Fibroblast of lung (primary cell): ENCODE results near the gene ERMP1. TPM values are rescaled to one million over a fixed set of nuclear protein-coding genes. Genes with fewer than 3 reads are reported as not detected.

Experiments used
- DNase-seq, 2 donors: peaks; one replicate each; pipeline versions ENCODE4 v3.0.0 to v3.0.0-alpha.2; 2010; ENCODE audit warnings: low read depth in 2 of 2
- H2AFZ ChIP-seq: 2 replicates; pipeline ENCODE4 v1.5.1; 2012; ENCODE audit warnings: low read length, control low read depth, inconsistent platforms
- H3K27ac ChIP-seq: 2 replicates; pipeline ENCODE4 v1.5.1; 2011; ENCODE audit warnings: low read length, control low read depth; ENCODE audit not compliant: insufficient read depth
- H3K27me3 ChIP-seq: 2 replicates; pipeline ENCODE4 v1.5.1; 2011; ENCODE audit warnings: mild to moderate bottlenecking, low read length; ENCODE audit not compliant: control insufficient read depth, insufficient read depth
- H3K36me3 ChIP-seq: 2 replicates; pipeline ENCODE4 v1.5.1; 2011; ENCODE audit warnings: low read length; ENCODE audit not compliant: control insufficient read depth, insufficient read depth
- H3K4me1 ChIP-seq: 2 replicates; pipeline ENCODE4 v1.5.1; 2011; ENCODE audit warnings: low read length; ENCODE audit not compliant: control insufficient read depth, insufficient read depth; ENCODE audit errors: extremely low read depth
- H3K4me2 ChIP-seq: 2 replicates; pipeline ENCODE4 v1.5.1; 2011; ENCODE audit warnings: low read length, control low read depth; ENCODE audit not compliant: insufficient read depth; ENCODE audit errors: extremely low read depth
- H3K4me3 ChIP-seq, 4 experiments: fragments of 200-600 bp in 1 of 4; sonication (generic) in 1 of 4; replicated peaks in 1 of 4; 2 replicates each; pipeline ENCODE4 v1.5.1; 2011 to 2016; ENCODE audit warnings: low read length in 4 of 4, low read depth in 3 of 4, mild to moderate bottlenecking in 3 of 4, control low read depth in 2 of 4, inconsistent platforms in 1 of 4, mixed read lengths in 1 of 4; ENCODE audit not compliant: insufficient read depth in 1 of 4; ENCODE audit errors: control extremely low read depth in 1 of 4
- H3K79me2 ChIP-seq: 2 replicates; pipeline ENCODE4 v1.5.1; 2012; ENCODE audit warnings: mild to moderate bottlenecking, low read length, inconsistent platforms; ENCODE audit not compliant: control insufficient read depth, insufficient read depth
- H3K9ac ChIP-seq: 2 replicates; pipeline ENCODE4 v1.5.1; 2011; ENCODE audit warnings: mild to moderate bottlenecking, low read length, control low read depth; ENCODE audit not compliant: insufficient read depth
- H3K9me3 ChIP-seq: 2 replicates; pipeline ENCODE4 v1.5.1; 2012; ENCODE audit warnings: low read depth, low read length; ENCODE audit not compliant: control insufficient read depth, insufficient read depth
- H4K20me1 ChIP-seq: 2 replicates; pipeline ENCODE4 v1.5.1; 2011; ENCODE audit warnings: low read length; ENCODE audit not compliant: control insufficient read depth, insufficient read depth; ENCODE audit errors: extremely low read depth
- EZH2 ChIP-seq: IDR thresholded peaks from 2 replicates; pipeline ENCODE4 v1.5.1; 2012; ENCODE audit warnings: low read length, control low read depth, mild to moderate bottlenecking; ENCODE audit errors: missing control alignments
- polyA plus RNA-seq, 2 donors: library from polyadenylated mRNA; depleted of rRNA in 1 of 2; stranded (reverse) in 1 of 2; unstranded in 1 of 2; fragments of >200 nt; gene quantifications; 2 replicates each; pipeline ENCODE4 v1.2.1, GENCODE V29; 2011 to 2012; ENCODE audit warnings: missing spikeins in 1 of 2
- total RNA-seq: library from RNA; depleted of rRNA; stranded (reverse); fragments of >200 nt; gene quantifications from 2 replicates; pipeline ENCODE4 v1.2.1, GENCODE V29; 2014
- TF ChIP-seq, protein P1 (sequence below), 2 donors: IDR thresholded peaks in 1 of 2; conservative IDR thresholded peaks in 1 of 2; 1 replicate in 1 of 2; 2 replicates in 1 of 2; pipeline ENCODE4 v1.5.1; 2011 to 2012; ENCODE audit warnings: low read length in 2 of 2, control low read depth in 1 of 2, inconsistent platforms in 1 of 2, low read depth in 1 of 2, mild to moderate bottlenecking in 1 of 2

ERMP1 gene
- total and polyA plus RNA-seq, 2 donors (not counting 1 experiment from before 2014, with no cell fraction given), result 9.4 to 25.4 TPM

DNA sequence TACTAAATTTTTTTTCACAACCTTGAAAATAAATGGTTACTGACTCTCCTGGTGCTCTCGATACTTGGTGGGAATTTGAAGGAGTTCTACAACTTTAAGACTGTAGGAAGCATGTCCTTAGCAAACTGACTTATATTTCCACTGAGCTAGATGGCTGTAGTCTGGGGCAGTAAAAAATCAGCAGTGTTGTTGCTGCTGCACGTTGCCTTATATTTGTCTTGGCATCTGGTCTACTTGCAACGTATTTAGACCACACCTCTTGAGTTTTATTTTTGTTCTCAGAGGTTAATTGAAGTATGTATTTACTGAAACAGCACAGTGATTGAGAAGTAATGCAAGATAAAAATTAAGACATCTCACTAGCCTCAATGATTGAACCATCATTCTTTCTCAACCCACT, 76.3 kb downstream of the ERMP1 start:
- no peak overlapping the region for H3K4me3 ChIP-seq
- H3K4me2 ChIP-seq, result no peak overlapping the region
- no peaks in the 10 kb centered on the region for H3K27me3 ChIP-seq
- H3K9ac ChIP-seq, result no peak overlapping the region
- peaks cover 1% of the 10 kb centered on the region for H3K36me3 ChIP-seq
- TF ChIP-seq EZH2, result no peak
- no peak for DNase-seq
- no peaks in the 10 kb centered on the region for H3K9me3 ChIP-seq
- no peaks in the 10 kb centered on the region for H3K79me2 ChIP-seq
- H3K4me1 ChIP-seq, result no peaks in the 10 kb centered on the region
- H2AFZ ChIP-seq, result no peak overlapping the region
- no peak overlapping the region for H3K27ac ChIP-seq
- H4K20me1 ChIP-seq, result no peaks in the 10 kb centered on the region

DNA sequence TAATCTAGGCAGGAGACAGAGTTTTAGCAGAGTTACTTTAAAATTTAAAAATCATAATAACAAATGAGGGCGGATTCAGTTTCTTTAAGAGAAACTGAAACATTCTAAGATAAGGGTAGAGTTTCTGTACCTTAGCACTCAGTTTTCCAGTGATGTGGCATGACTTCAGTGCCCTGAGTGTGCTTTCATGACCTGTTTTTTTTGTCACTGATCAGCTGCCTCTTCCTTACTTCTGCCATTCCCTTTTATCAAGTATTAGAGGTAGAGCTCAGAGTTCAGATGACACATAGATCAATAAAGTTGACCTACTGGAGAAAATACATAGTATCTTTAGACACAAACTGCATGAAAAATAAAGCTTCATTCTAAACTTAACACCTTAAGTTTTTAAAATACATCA, 82.3 kb downstream of the ERMP1 start:
- DNase-seq, result no peak
- Histone ChIP-seq H3K36me3 (peaks cover 1% of the 10 kb centered on the region), H3K79me2 (no peaks in the 10 kb centered on the region)

DNA sequence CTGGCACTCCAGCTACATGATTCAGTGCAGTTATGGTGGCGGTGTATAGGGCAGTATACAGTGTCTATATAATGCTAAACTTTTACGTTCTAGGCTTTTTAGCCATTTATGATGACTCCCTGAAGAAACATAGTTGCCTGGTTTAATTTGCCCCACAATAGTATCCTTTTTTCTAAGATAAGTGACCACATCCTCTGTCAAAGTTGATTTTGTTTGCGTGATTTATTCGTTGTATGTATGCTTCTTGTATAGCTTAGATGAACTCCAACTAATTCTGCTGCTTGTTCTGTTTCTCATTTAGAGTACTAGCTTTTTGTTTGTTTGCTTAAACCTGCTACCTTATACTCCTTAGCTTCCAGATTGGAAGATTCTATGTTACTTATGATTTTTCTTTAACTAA, 83.6 kb downstream of the ERMP1 start:
- H3K36me3 ChIP-seq, result peaks cover 1% of the 10 kb centered on the region
- H3K27ac ChIP-seq, result no peak overlapping the region
- H3K9me3 ChIP-seq, result no peaks in the 10 kb centered on the region
- no peaks in the 10 kb centered on the region for H3K4me1 ChIP-seq
- no peaks in the 10 kb centered on the region for H3K79me2 ChIP-seq
- DNase-seq, result no peak
- H3K4me2 ChIP-seq, result no peak overlapping the region
- TF ChIP-seq, protein P1, sequence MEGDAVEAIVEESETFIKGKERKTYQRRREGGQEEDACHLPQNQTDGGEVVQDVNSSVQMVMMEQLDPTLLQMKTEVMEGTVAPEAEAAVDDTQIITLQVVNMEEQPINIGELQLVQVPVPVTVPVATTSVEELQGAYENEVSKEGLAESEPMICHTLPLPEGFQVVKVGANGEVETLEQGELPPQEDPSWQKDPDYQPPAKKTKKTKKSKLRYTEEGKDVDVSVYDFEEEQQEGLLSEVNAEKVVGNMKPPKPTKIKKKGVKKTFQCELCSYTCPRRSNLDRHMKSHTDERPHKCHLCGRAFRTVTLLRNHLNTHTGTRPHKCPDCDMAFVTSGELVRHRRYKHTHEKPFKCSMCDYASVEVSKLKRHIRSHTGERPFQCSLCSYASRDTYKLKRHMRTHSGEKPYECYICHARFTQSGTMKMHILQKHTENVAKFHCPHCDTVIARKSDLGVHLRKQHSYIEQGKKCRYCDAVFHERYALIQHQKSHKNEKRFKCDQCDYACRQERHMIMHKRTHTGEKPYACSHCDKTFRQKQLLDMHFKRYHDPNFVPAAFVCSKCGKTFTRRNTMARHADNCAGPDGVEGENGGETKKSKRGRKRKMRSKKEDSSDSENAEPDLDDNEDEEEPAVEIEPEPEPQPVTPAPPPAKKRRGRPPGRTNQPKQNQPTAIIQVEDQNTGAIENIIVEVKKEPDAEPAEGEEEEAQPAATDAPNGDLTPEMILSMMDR (conservative IDR thresholded peaks at IDR 0.05 in 1 of 2, IDR thresholded peaks at IDR 0.05 in 1 of 2; ENCODE audit: low read depth in 1 of 2, low read length in 2 of 2), result no peak
- no peak for TF ChIP-seq EZH2
- H4K20me1 ChIP-seq, result no peaks in the 10 kb centered on the region
- no peak overlapping the region for H2AFZ ChIP-seq
- H3K27me3 ChIP-seq, result no peaks in the 10 kb centered on the region
- no peak overlapping the region for H3K4me3 ChIP-seq
- H3K9ac ChIP-seq, result no peak overlapping the region

More for the DNA sequence above, 82.3 kb downstream of the ERMP1 start:
- Histone ChIP-seq H3K4me3 (no peak overlapping the region), H3K27me3 (no peaks in the 10 kb centered on the region), H3K9me3 (no peaks in the 10 kb centered on the region), H2AFZ (no peak overlapping the region), H4K20me1 (no peaks in the 10 kb centered on the region), H3K9ac (no peak overlapping the region), H3K4me1 (no peaks in the 10 kb centered on the region), H3K4me2 (no peak overlapping the region), H3K27ac (no peak overlapping the region)
- no peak for TF ChIP-seq EZH2
- TF ChIP-seq, protein P1 (conservative IDR thresholded peaks at IDR 0.05 in 1 of 2, IDR thresholded peaks at IDR 0.05 in 1 of 2; ENCODE audit: low read depth in 1 of 2, low read length in 2 of 2), result no peak
